ENCODE data around the gene CFAP221. TPM values are rescaled to one million over a fixed set of nuclear protein-coding genes. Genes with fewer than 3 reads are reported as not detected.
"Not testable (repeated sequence)": the region's sequence is repeated elsewhere in the genome, so short reads cannot be mapped to it uniquely, and the experiment has no call there.

Gene CFAP221
- total RNA-seq, 3 donors from 2014 or later (not counting 1 experiment from before 2014, with no cell fraction given) = not detected

DNA sequence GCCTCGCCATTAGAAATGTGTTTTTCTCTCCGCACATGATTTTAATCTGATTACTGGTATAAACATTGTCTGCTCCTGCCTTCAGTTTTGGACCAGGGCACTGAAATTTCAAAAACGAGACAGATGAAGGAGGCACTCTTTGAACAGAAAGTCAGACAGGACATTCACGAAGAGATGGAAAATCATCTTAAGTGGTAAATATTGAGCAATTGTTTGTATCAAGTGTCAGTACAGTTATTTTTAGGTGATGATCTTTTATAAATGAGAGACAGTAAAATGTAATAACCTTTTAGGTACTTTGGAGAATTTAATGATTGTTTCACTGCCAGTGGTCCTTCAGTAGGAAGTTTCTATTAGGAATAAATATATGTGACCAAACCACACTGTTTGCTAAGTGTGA is 60.8 kb downstream of the CFAP221 start:
- Mint-ChIP-seq H3K4me3 (no peak overlapping the region), H3K9me3 (no peaks in the 10 kb centered on the region), H3K27ac (no peak overlapping the region), H3K4me1 (no peaks in the 10 kb centered on the region), H3K27me3 (ENCODE audit: low read depth in 2 of 2) (peaks cover 19 to 33% of the 10 kb centered on the region in 2 donors), H3K36me3 (no peaks in the 10 kb centered on the region)
- H3K36me3 ChIP-seq (ENCODE audit: control insufficient read depth, insufficient read depth, low read length) = no peaks in the 10 kb centered on the region
- DNase-seq (no peak), ATAC-seq (no peak)
- no peaks in the 10 kb centered on the region for H3K9me3 ChIP-seq (ENCODE audit: control insufficient read depth, insufficient read depth, low read length)
- H3K27ac ChIP-seq (ENCODE audit: low read length) = no peak overlapping the region
- intact Hi-C loops (cut with micrococcal nuclease) = no loop called here
- no peak overlapping the region for H3K4me3 ChIP-seq (ENCODE audit: low read length)
- 83% methylated on average over 4 of the region's 4 CpGs for WGBS (ENCODE audit: insufficient coverage)
- TF ChIP-seq, protein P1, sequence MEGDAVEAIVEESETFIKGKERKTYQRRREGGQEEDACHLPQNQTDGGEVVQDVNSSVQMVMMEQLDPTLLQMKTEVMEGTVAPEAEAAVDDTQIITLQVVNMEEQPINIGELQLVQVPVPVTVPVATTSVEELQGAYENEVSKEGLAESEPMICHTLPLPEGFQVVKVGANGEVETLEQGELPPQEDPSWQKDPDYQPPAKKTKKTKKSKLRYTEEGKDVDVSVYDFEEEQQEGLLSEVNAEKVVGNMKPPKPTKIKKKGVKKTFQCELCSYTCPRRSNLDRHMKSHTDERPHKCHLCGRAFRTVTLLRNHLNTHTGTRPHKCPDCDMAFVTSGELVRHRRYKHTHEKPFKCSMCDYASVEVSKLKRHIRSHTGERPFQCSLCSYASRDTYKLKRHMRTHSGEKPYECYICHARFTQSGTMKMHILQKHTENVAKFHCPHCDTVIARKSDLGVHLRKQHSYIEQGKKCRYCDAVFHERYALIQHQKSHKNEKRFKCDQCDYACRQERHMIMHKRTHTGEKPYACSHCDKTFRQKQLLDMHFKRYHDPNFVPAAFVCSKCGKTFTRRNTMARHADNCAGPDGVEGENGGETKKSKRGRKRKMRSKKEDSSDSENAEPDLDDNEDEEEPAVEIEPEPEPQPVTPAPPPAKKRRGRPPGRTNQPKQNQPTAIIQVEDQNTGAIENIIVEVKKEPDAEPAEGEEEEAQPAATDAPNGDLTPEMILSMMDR (IDR thresholded peaks at IDR 0.05) = no peak
- no peaks in the 10 kb centered on the region for H3K4me1 ChIP-seq (ENCODE audit: control insufficient read depth, insufficient read depth, low read length)
- no peaks in the 10 kb centered on the region for H3K27me3 ChIP-seq (ENCODE audit: control insufficient read depth, insufficient read depth, low read length)

DNA sequence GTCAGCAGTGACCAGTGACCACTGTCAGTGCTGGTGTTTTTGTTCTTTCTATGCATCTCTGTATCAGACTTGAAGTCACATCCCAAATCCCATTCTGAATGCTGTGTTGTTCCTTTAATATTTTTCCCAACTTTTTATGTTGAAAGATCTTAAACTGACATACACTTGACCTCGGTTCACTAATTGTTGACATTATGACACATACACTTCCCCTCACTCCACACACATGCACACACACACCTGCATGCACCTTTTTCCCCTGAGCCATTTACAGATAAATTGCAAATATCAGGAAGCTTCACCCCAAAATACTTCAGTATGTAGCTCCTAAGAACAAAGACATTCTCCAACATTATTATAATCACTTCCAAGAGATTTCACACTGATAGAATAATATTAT is 62.4 kb downstream of the CFAP221 start:
- intact Hi-C loops (cut with micrococcal nuclease) = no loop called here
- DNase-seq = no peak
- H3K36me3 ChIP-seq (ENCODE audit: control insufficient read depth, insufficient read depth, low read length) = no peaks in the 10 kb centered on the region
- H3K36me3 Mint-ChIP-seq = no peaks in the 10 kb centered on the region
- TF ChIP-seq, protein P1 (IDR thresholded peaks at IDR 0.05) = no peak
- H3K4me3 ChIP-seq (ENCODE audit: low read length) = no peak overlapping the region
- no peak overlapping the region for H3K4me3 Mint-ChIP-seq
- H3K27me3 Mint-ChIP-seq (ENCODE audit: low read depth in 2 of 2) = peaks cover 22 to 34% of the 10 kb centered on the region in 2 donors
- H3K27me3 ChIP-seq (ENCODE audit: control insufficient read depth, insufficient read depth, low read length) = no peaks in the 10 kb centered on the region
- no peaks in the 10 kb centered on the region for H3K9me3 Mint-ChIP-seq
- H3K9me3 ChIP-seq (ENCODE audit: control insufficient read depth, insufficient read depth, low read length) = no peaks in the 10 kb centered on the region
- no peak overlapping the region for H3K27ac Mint-ChIP-seq
- 72% methylated on average over 1 of the region's 1 CpG for whole genome bisulfite sequencing (ENCODE audit: insufficient coverage)
- no peak for ATAC-seq
- H3K27ac ChIP-seq (ENCODE audit: low read length) = no peak overlapping the region
- H3K4me1 Mint-ChIP-seq = no peaks in the 10 kb centered on the region
- H3K4me1 ChIP-seq (ENCODE audit: control insufficient read depth, insufficient read depth, low read length) = no peaks in the 10 kb centered on the region

DNA sequence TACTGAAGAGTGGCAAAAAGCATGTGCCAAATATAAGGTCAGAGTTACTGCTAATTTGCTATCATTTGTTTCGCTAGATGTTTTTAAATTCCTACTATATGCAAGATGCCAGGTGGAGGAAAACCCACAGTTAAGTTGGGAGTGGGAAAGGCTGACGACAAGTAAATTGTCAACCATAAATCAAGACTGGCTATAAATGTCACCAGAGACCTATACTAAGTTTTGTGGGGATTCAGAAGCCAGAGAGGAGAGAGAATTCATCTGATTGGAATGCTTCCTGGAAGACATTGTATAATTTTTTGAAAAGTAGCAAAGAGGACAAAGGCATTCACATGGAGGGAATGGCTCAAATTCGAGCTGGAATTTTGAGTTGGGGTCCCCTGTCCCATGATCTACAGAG is 64.3 kb downstream of the CFAP221 start:
- no peak overlapping the region for H3K27ac Mint-ChIP-seq
- H3K9me3 Mint-ChIP-seq = no peaks in the 10 kb centered on the region
- no peak overlapping the region for H3K4me3 Mint-ChIP-seq
- DNase-seq (no peak), ATAC-seq (no peak)
- Histone ChIP-seq H3K27ac (ENCODE audit: low read length) (no peak overlapping the region), H3K36me3 (ENCODE audit: control insufficient read depth, insufficient read depth, low read length) (no peaks in the 10 kb centered on the region), H3K4me3 (ENCODE audit: low read length) (no peak overlapping the region), H3K9me3 (ENCODE audit: control insufficient read depth, insufficient read depth, low read length) (peaks cover 3% of the 10 kb centered on the region), H3K27me3 (ENCODE audit: control insufficient read depth, insufficient read depth, low read length) (no peaks in the 10 kb centered on the region), H3K4me1 (ENCODE audit: control insufficient read depth, insufficient read depth, low read length) (no peaks in the 10 kb centered on the region)
- no peaks in the 10 kb centered on the region for H3K4me1 Mint-ChIP-seq
- no peaks in the 10 kb centered on the region for H3K36me3 Mint-ChIP-seq
- H3K27me3 Mint-ChIP-seq (ENCODE audit: low read depth in 2 of 2) = peaks cover 24 to 34% of the 10 kb centered on the region in 2 donors
- TF ChIP-seq, protein P1 (IDR thresholded peaks at IDR 0.05) = no peak
- intact Hi-C loops (cut with micrococcal nuclease) = no loop called here
- WGBS (ENCODE audit: insufficient coverage) = 64% methylated on average over 1 of the region's 3 CpGs

DNA sequence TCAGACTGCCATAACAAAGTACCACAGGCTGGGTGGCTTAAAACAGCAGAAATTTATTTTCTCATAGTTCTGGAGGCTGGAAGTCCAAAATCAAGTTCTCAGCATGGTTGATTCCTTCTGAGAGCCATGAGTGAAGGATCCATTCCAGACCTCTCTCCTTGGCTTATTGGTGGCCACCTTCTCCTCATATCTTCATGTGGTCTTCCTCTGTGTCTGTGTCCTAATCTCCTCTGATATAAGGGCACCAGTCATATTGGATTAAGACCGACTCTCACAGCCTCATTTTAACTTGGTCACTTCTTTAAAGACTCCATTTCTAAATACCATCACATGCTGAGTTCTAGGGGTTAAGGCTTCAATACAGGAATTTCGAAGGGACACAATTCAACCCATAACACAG is 65.1 kb downstream of the CFAP221 start:
- H3K27ac ChIP-seq (ENCODE audit: low read length) = no peak overlapping the region
- intact Hi-C loops (cut with micrococcal nuclease) = no loop called here
- 67% methylated on average over 1 of the region's 2 CpGs for WGBS (ENCODE audit: insufficient coverage)
- H3K36me3 Mint-ChIP-seq = peaks cover 7% of the 10 kb centered on the region
- peaks cover 9% of the 10 kb centered on the region for H3K9me3 ChIP-seq (ENCODE audit: control insufficient read depth, insufficient read depth, low read length)
- H3K9me3 Mint-ChIP-seq = peaks cover 5 to 6% of the 10 kb centered on the region in 2 donors
- no peak for DNase-seq
- TF ChIP-seq, protein P1 (IDR thresholded peaks at IDR 0.05) = no peak
- H3K27ac Mint-ChIP-seq = no peak overlapping the region
- H3K36me3 ChIP-seq (ENCODE audit: control insufficient read depth, insufficient read depth, low read length) = no peaks in the 10 kb centered on the region
- H3K27me3 Mint-ChIP-seq (ENCODE audit: low read depth in 2 of 2) = peaks cover 30 to 42% of the 10 kb centered on the region in 2 donors
- no peak for ATAC-seq
- H3K27me3 ChIP-seq (ENCODE audit: control insufficient read depth, insufficient read depth, low read length) = no peaks in the 10 kb centered on the region
- H3K4me3 ChIP-seq (ENCODE audit: low read length) = no peak overlapping the region
- no peaks in the 10 kb centered on the region for H3K4me1 Mint-ChIP-seq
- H3K4me3 Mint-ChIP-seq = no peak overlapping the region
- no peaks in the 10 kb centered on the region for H3K4me1 ChIP-seq (ENCODE audit: control insufficient read depth, insufficient read depth, low read length)

DNA sequence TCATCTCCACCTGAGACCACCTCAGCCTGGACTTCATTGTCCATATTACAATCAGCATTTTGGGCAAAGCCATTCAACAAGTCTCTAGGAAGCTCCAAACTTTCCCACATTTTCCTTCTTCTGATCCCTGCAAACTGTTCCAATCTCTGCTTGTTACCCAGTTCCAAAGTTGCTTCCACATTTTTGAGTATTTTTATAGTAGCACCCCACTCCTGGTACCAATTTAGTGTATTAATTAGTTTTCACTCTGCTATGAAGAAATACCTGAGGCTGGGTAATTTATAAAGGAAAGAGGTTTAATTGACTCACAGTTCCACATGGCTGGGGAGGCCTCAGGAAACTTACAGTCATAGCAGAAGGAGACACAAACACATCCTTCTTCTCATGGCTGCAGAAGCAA is 69.9 kb downstream of the CFAP221 start:
- H3K4me3 ChIP-seq (ENCODE audit: low read length); H3K27ac Mint-ChIP-seq; H3K27ac ChIP-seq (ENCODE audit: low read length); DNase-seq; H3K4me3 Mint-ChIP-seq; H3K4me1 ChIP-seq (ENCODE audit: control insufficient read depth, insufficient read depth, low read length); intact Hi-C loops (cut with micrococcal nuclease); H3K4me1 Mint-ChIP-seq; H3K9me3 ChIP-seq (ENCODE audit: control insufficient read depth, insufficient read depth, low read length); H3K27me3 ChIP-seq (ENCODE audit: control insufficient read depth, insufficient read depth, low read length); ATAC-seq; H3K36me3 ChIP-seq (ENCODE audit: control insufficient read depth, insufficient read depth, low read length): not testable (repeated sequence)
- Mint-ChIP-seq H3K27me3 (ENCODE audit: low read depth in 2 of 2) (peaks cover 19 to 33% of the 10 kb centered on the region in 2 donors), H3K9me3 (peaks cover 10 to 12% of the 10 kb centered on the region in 2 donors), H3K36me3 (peaks cover 17% of the 10 kb centered on the region)

All from natural killer cell (primary cell).